BE2C (cell line): ENCODE data around the gene TRAPPC8.
"Not testable (repeated sequence)": the region's sequence is repeated elsewhere in the genome, so short reads cannot be mapped to it uniquely, and the experiment has no call there.

Source experiments
- DNase-seq: peaks from one replicate; pipeline ENCODE4 v3.0.0-alpha.2; 2020
- H3K27me3 ChIP-seq: fragments of 250-450 bp; sonication (Bioruptor Pico); 2 replicates; pipeline ENCODE4 v1.5.1; 2020; ENCODE audit warnings: mild to moderate bottlenecking
- H3K36me3 ChIP-seq: fragments of 250-450 bp; sonication (Bioruptor Pico); 2 replicates; pipeline ENCODE4 v1.5.1; 2020; ENCODE audit warnings: mild to moderate bottlenecking
- H3K4me1 ChIP-seq: fragments of 250-450 bp; sonication (Bioruptor Pico); 2 replicates; pipeline ENCODE4 v1.5.1; 2020
- H3K4me3 ChIP-seq: 2 replicates; pipeline ENCODE4 v1.5.1; 2011; ENCODE audit warnings: low read depth, low read length
- H3K9me3 ChIP-seq: fragments of 250-450 bp; sonication (Bioruptor Pico); 2 replicates; pipeline ENCODE4 v1.5.1; 2020
- TF ChIP-seq, protein P1 (sequence below): IDR thresholded peaks from 2 replicates; pipeline ENCODE4 v1.5.1; 2012; ENCODE audit warnings: mild to moderate bottlenecking, low read depth, low read length

The TRAPPC8 gene

GRCh38 chr18:31943878-31944816, 1.2 kb upstream of the TRAPPC8 start:
- Histone ChIP-seq H3K36me3 (no peaks in the 10 kb centered on the region), H3K27me3 (no peaks in the 10 kb centered on the region), H3K9me3 (no peaks in the 10 kb centered on the region), H3K4me3 (peak overlapping the region; percentile 74), H3K4me1 (no peaks in the 10 kb centered on the region)
- TF ChIP-seq, protein P1, sequence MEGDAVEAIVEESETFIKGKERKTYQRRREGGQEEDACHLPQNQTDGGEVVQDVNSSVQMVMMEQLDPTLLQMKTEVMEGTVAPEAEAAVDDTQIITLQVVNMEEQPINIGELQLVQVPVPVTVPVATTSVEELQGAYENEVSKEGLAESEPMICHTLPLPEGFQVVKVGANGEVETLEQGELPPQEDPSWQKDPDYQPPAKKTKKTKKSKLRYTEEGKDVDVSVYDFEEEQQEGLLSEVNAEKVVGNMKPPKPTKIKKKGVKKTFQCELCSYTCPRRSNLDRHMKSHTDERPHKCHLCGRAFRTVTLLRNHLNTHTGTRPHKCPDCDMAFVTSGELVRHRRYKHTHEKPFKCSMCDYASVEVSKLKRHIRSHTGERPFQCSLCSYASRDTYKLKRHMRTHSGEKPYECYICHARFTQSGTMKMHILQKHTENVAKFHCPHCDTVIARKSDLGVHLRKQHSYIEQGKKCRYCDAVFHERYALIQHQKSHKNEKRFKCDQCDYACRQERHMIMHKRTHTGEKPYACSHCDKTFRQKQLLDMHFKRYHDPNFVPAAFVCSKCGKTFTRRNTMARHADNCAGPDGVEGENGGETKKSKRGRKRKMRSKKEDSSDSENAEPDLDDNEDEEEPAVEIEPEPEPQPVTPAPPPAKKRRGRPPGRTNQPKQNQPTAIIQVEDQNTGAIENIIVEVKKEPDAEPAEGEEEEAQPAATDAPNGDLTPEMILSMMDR: no peak
- no peak for DNase-seq

DNA sequence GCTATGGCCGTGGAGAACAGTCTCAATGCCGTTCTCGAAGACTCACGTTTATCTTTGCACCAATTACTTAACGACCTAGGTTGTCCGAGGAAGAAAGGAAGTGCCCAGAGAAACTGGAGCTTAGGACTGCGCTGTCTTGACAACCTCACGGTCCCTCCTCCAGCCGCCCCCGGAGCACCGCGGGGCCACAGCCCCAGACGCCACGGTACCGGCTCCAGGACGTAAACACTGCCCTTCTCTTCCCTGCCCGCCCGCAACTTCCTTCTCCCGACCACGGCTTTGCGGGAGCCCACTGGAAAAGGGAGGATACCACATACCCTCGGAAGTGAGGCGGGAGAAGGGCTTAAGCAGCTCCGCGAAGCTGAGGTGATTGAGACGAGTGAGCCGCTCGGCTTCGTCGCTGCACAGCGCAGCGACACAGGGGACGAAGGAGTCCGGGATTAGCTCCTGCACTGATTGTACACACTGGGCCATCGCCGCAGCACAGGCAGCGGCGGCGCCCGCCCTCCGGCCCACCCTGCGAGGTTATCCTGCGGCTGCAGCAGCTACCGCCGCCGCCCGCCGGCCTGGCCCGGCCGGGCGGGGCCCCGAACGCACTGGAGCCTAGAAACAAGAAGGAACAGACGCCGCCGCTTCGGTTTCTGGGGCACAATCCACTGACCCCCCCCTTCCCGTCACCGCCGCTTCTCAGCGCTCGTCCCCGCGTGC, 483 bp downstream of the TRAPPC8 start:
- peak overlapping the region; percentile 84 for H3K4me3 ChIP-seq
- peak; percentile 7 for DNase-seq
- no peaks in the 10 kb centered on the region for H3K27me3 ChIP-seq
- no peaks in the 10 kb centered on the region for H3K36me3 ChIP-seq
- no peaks in the 10 kb centered on the region for H3K9me3 ChIP-seq
- H3K4me1 ChIP-seq: no peaks in the 10 kb centered on the region
- TF ChIP-seq, protein P1: no peak

GRCh38 chr18:31941010-31941809, 1.7 kb downstream of the TRAPPC8 start:
- TF ChIP-seq, protein P1: no peak
- no peaks in the 10 kb centered on the region for H3K4me1 ChIP-seq
- DNase-seq: no peak
- no peaks in the 10 kb centered on the region for H3K27me3 ChIP-seq
- no peaks in the 10 kb centered on the region for H3K9me3 ChIP-seq
- H3K4me3 ChIP-seq: peak overlapping the region; percentile 84
- H3K36me3 ChIP-seq: no peaks in the 10 kb centered on the region

DNA sequence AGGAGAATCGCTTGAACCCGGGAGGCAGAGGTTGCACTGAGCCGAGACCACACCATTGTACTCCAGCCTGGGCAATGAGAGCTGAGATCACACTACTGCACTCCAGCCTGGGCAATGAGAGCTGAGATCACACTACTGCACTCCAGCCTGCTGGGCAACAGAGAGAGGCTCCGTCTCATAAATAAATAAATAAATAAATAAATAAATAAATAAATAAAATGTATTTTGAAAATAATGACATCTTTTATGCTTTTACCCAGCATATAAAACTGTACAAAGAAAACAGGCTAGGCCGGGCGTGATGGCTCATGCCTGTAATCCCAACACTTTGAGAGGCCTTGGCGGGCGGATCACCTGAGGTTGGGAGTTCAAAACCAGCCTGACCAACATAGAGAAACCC, 8.2 kb downstream of the TRAPPC8 start:
- H3K9me3 ChIP-seq, DNase-seq, H3K36me3 ChIP-seq, H3K27me3 ChIP-seq, H3K4me1 ChIP-seq, H3K4me3 ChIP-seq: not testable (repeated sequence)

GRCh38 chr18:31931886-31932240, 11.1 kb downstream of the TRAPPC8 start:
- Histone ChIP-seq H3K27me3 (no peaks in the 10 kb centered on the region), H3K36me3 (no peaks in the 10 kb centered on the region), H3K9me3 (no peaks in the 10 kb centered on the region), H3K4me3 (no peak overlapping the region), H3K4me1 (no peaks in the 10 kb centered on the region)
- DNase-seq: no peak
- TF ChIP-seq, protein P1: no peak

- Histone ChIP-seq H3K36me3 (no peaks in the 10 kb centered on the region), H3K27me3 (no peaks in the 10 kb centered on the region), H3K4me3 (no peak overlapping the region), H3K4me1 (no peaks in the 10 kb centered on the region), H3K9me3 (no peaks in the 10 kb centered on the region)
- DNase-seq: peak; percentile 15
- TF ChIP-seq, protein P1: no peak
These were observed 11.6 kb downstream of the TRAPPC8 start for GRCh38 chr18:31931163-31931885.
